ENCODE results near the gene TNFRSF21.

TNFRSF21 gene

DNA sequence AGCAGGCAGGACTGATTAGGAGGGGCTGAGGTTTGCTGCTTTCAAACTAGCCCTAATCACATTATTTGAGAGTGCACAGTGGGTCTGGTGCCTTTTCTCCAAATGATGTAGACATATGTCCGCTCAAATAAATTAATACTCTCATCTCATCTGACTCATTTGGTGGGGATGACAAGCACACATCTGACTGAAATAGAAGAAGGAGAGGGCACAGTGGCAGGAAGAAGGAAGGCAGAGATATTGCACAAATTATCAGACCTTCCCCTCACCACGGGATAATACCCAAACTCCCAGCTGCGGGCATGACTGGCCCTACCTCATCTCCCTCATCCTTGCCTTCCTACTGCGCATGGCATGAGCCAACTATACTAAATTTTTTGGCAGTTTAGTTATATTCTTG lies 33.9 kb upstream of the TNFRSF21 start:
- H3K79me2 ChIP-seq (ENCODE audit: low read length) = no peaks in the 10 kb centered on the region
- no peaks in the 10 kb centered on the region for H3K9me2 ChIP-seq (replicated peaks; ENCODE audit: insufficient read depth, low read length)
- H3K9me3 ChIP-seq (replicated peaks; ENCODE audit: insufficient read depth, low read length) = no peaks in the 10 kb centered on the region
- TF ChIP-seq EZH2phosphoT487 (IDR thresholded peaks at IDR 0.05; ENCODE audit: low read length) (no peak), CTCF (IDR thresholded peaks at IDR 0.05; ENCODE audit: low read length) (no peak), EZH2 (optimal IDR thresholded peaks at IDR 0.05; ENCODE audit: low read depth, low read length) (no peak)
- no peaks in the 10 kb centered on the region for H3F3A ChIP-seq (ENCODE audit: insufficient read depth, low read length)
- no peak overlapping the region for H3K4me3 ChIP-seq (ENCODE audit: low read length)
- no peaks in the 10 kb centered on the region for H3K4me1 ChIP-seq (ENCODE audit: low read length)
- H3K27me3 ChIP-seq (replicated peaks; ENCODE audit: insufficient read depth, low read length) = no peaks in the 10 kb centered on the region
- no peak overlapping the region for H3K27ac ChIP-seq (ENCODE audit: low read length)
- no peaks in the 10 kb centered on the region for H4K20me1 ChIP-seq (ENCODE audit: insufficient read depth, low read length)
- no peak overlapping the region for H3K4me2 ChIP-seq (ENCODE audit: low read depth, low read length)
- no peaks in the 10 kb centered on the region for H3K36me3 ChIP-seq (replicated peaks; ENCODE audit: insufficient read depth, low read length)
- H2AFZ ChIP-seq (ENCODE audit: low read length) = no peak overlapping the region
- no peak overlapping the region for H3K9ac ChIP-seq (ENCODE audit: low read length)
- no peak for DNase-seq

GRCh38 chr6:47342824-47343223 lies 33.1 kb upstream of the TNFRSF21 start:
- TF ChIP-seq CTCF (IDR thresholded peaks at IDR 0.05; ENCODE audit: low read length) (no peak), EZH2 (optimal IDR thresholded peaks at IDR 0.05; ENCODE audit: low read depth, low read length) (no peak), EZH2phosphoT487 (IDR thresholded peaks at IDR 0.05; ENCODE audit: low read length) (no peak)
- Histone ChIP-seq H2AFZ (ENCODE audit: low read length) (no peak overlapping the region), H3K4me3 (ENCODE audit: low read length) (no peak overlapping the region), H3K36me3 (replicated peaks; ENCODE audit: insufficient read depth, low read length) (no peaks in the 10 kb centered on the region), H3K4me2 (ENCODE audit: low read depth, low read length) (no peak overlapping the region), H3K9me3 (replicated peaks; ENCODE audit: insufficient read depth, low read length) (no peaks in the 10 kb centered on the region), H3K27me3 (replicated peaks; ENCODE audit: insufficient read depth, low read length) (no peaks in the 10 kb centered on the region), H3K79me2 (ENCODE audit: low read length) (no peaks in the 10 kb centered on the region), H3F3A (ENCODE audit: insufficient read depth, low read length) (no peaks in the 10 kb centered on the region), H3K9ac (ENCODE audit: low read length) (no peak overlapping the region), H3K4me1 (ENCODE audit: low read length) (no peaks in the 10 kb centered on the region), H4K20me1 (ENCODE audit: insufficient read depth, low read length) (no peaks in the 10 kb centered on the region), H3K27ac (ENCODE audit: low read length) (no peak overlapping the region), H3K9me2 (replicated peaks; ENCODE audit: insufficient read depth, low read length) (no peaks in the 10 kb centered on the region)
- DNase-seq = no peak

DNA sequence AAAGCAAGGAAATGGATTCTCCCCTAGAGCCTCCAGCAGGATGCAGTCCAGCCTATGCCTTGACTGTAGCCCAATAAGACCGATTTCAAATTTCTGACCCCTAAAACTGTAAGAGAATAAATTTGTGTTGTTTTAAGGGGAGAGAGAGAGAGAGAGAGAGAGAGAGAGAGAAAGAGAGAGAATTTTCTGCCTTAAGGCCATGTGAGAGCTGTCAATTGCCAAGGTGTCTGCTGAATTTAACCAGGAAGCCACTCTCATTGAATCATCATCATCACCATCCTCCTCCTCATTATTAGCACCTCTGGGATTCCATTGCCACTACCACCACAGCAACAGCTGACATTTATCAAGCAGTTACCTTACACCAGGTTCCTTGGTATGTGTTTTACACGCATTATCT lies 27.8 kb upstream of the TNFRSF21 start:
- Histone ChIP-seq H3K9me3 (replicated peaks; ENCODE audit: insufficient read depth, low read length) (no peaks in the 10 kb centered on the region), H3K79me2 (ENCODE audit: low read length) (no peaks in the 10 kb centered on the region), H3K4me2 (ENCODE audit: low read depth, low read length) (no peak overlapping the region), H3K36me3 (replicated peaks; ENCODE audit: insufficient read depth, low read length) (no peaks in the 10 kb centered on the region), H3K27ac (ENCODE audit: low read length) (no peak overlapping the region), H3K9ac (ENCODE audit: low read length) (no peak overlapping the region), H3K4me1 (ENCODE audit: low read length) (no peaks in the 10 kb centered on the region), H2AFZ (ENCODE audit: low read length) (no peak overlapping the region), H4K20me1 (ENCODE audit: insufficient read depth, low read length) (no peaks in the 10 kb centered on the region), H3K9me2 (replicated peaks; ENCODE audit: insufficient read depth, low read length) (no peaks in the 10 kb centered on the region), H3K27me3 (replicated peaks; ENCODE audit: insufficient read depth, low read length) (no peaks in the 10 kb centered on the region), H3K4me3 (ENCODE audit: low read length) (no peak overlapping the region), H3F3A (ENCODE audit: insufficient read depth, low read length) (no peaks in the 10 kb centered on the region)
- TF ChIP-seq EZH2phosphoT487 (IDR thresholded peaks at IDR 0.05; ENCODE audit: low read length) (no peak), EZH2 (optimal IDR thresholded peaks at IDR 0.05; ENCODE audit: low read depth, low read length) (no peak)
- DNase-seq = no peak

GRCh38 chr6:47336334-47336733 lies 26.6 kb upstream of the TNFRSF21 start:
- H3K4me3 ChIP-seq (ENCODE audit: low read length) = no peak overlapping the region
- no peaks in the 10 kb centered on the region for H3K27me3 ChIP-seq (replicated peaks; ENCODE audit: insufficient read depth, low read length)
- H3K27ac ChIP-seq (ENCODE audit: low read length) = no peak overlapping the region
- H3K79me2 ChIP-seq (ENCODE audit: low read length) = no peaks in the 10 kb centered on the region
- H4K20me1 ChIP-seq (ENCODE audit: insufficient read depth, low read length) = no peaks in the 10 kb centered on the region
- H3K9me3 ChIP-seq (replicated peaks; ENCODE audit: insufficient read depth, low read length) = no peaks in the 10 kb centered on the region
- no peaks in the 10 kb centered on the region for H3K9me2 ChIP-seq (replicated peaks; ENCODE audit: insufficient read depth, low read length)
- no peaks in the 10 kb centered on the region for H3F3A ChIP-seq (ENCODE audit: insufficient read depth, low read length)
- H3K36me3 ChIP-seq (replicated peaks; ENCODE audit: insufficient read depth, low read length) = no peaks in the 10 kb centered on the region
- TF ChIP-seq EZH2 (optimal IDR thresholded peaks at IDR 0.05; ENCODE audit: low read depth, low read length) (no peak), EZH2phosphoT487 (IDR thresholded peaks at IDR 0.05; ENCODE audit: low read length) (no peak), CTCF (IDR thresholded peaks at IDR 0.05; ENCODE audit: low read length) (no peak)
- H3K4me2 ChIP-seq (ENCODE audit: low read depth, low read length) = no peak overlapping the region
- no peak for DNase-seq
- H3K9ac ChIP-seq (ENCODE audit: low read length) = no peak overlapping the region
- H2AFZ ChIP-seq (ENCODE audit: low read length) = no peak overlapping the region
- no peaks in the 10 kb centered on the region for H3K4me1 ChIP-seq (ENCODE audit: low read length)
